ENCODE measurements around the gene VSTM5.

GRCh38 chr11:93817426-93818348, 32.7 kb downstream of the VSTM5 start:
- TF ChIP-seq CTCF (conservative IDR thresholded peaks at IDR 0.05; ENCODE audit: low read length): no peak
- TF ChIP-seq EZH2phosphoT487 (IDR thresholded peaks at IDR 0.05; ENCODE audit: borderline replicate concordance, low read depth, low read length): no peak
